LNCaP clone FGC (cell line): Measurements from ENCODE around the gene ITGB7.

Source experiments
- DNase-seq: peaks from one replicate; pipeline ENCODE4 v3.0.0-alpha.2; 2011; ENCODE audit warnings: low read depth
- H3K4me3 ChIP-seq: 2 replicates; pipeline ENCODE4 v1.5.1; 2011; ENCODE audit warnings: mild to moderate bottlenecking, low read depth, low read length, control low read depth
- TF ChIP-seq, protein P1 (sequence below): IDR thresholded peaks from 2 replicates; pipeline ENCODE4 v1.5.1; 2012; ENCODE audit warnings: mild to moderate bottlenecking; ENCODE audit not compliant: control insufficient read depth, insufficient read depth; ENCODE audit errors: extremely low read depth

Gene ITGB7

GRCh38 chr12:53145383-53146260 is 61.4 kb downstream of the ITGB7 start:
- no peak overlapping the region for H3K4me3 ChIP-seq
- TF ChIP-seq, protein P1, sequence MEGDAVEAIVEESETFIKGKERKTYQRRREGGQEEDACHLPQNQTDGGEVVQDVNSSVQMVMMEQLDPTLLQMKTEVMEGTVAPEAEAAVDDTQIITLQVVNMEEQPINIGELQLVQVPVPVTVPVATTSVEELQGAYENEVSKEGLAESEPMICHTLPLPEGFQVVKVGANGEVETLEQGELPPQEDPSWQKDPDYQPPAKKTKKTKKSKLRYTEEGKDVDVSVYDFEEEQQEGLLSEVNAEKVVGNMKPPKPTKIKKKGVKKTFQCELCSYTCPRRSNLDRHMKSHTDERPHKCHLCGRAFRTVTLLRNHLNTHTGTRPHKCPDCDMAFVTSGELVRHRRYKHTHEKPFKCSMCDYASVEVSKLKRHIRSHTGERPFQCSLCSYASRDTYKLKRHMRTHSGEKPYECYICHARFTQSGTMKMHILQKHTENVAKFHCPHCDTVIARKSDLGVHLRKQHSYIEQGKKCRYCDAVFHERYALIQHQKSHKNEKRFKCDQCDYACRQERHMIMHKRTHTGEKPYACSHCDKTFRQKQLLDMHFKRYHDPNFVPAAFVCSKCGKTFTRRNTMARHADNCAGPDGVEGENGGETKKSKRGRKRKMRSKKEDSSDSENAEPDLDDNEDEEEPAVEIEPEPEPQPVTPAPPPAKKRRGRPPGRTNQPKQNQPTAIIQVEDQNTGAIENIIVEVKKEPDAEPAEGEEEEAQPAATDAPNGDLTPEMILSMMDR: no peak
- no peak for DNase-seq

DNA sequence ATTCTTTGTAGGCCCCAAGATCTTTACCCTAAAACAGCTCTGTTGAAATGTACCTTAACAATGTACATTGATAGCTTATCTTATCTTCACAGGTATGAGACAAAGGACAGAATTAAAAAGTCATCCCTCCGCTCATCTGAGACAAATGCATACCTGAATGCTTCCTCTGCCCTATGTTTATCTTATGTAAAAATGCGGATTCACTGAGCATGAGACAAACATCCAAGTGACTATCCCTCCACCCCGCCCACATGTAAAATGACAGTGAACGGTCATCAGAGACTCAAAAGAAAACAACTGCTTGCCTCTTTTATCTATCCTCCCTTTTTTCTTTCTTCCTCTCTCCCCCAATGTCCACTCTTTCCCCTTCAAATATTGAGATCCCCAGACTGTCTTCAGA is 63.7 kb downstream of the ITGB7 start:
- TF ChIP-seq, protein P1: no peak

More for the DNA sequence above, 63.7 kb downstream of the ITGB7 start:
- no peak overlapping the region for H3K4me3 ChIP-seq
- no peak for DNase-seq
